SKM-1 (cell line): ENCODE measurements around the gene SH2D4B.

Experiments used
- DNase-seq: peaks from one replicate; lab custom pipeline; 2025; ENCODE audit not compliant: unreplicated experiment; lab: John Stamatoyannopoulos, UW

SH2D4B gene

DNA sequence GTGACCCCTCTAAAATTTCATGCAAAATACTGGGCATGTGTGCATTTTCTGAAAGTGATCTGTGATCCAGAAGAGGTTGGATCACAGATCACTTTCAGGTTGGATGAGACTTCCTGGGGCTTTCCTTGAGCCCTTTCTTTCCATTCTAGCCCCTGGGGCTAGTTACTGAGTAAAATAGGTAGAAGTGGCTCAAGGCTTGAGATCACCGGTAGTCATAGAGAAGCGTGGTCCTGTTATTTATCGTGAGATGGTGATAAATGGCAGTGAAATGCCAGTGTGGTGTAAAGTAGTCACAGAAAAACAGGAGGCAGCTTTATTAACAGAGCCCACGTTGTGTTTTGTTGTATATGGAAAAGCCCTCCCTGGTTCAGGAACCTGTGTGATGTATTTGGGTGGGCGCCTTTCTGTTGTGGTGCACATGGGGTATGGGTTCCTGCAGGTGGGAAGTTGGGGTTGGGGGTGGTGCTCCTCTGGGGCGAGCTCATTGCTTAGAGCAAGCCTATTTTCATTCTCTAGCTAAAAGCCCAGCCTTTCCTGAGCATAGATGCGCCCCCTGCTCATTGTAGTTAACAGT is 34.0 kb upstream of the SH2D4B start:
- no peak for DNase-seq

DNA sequence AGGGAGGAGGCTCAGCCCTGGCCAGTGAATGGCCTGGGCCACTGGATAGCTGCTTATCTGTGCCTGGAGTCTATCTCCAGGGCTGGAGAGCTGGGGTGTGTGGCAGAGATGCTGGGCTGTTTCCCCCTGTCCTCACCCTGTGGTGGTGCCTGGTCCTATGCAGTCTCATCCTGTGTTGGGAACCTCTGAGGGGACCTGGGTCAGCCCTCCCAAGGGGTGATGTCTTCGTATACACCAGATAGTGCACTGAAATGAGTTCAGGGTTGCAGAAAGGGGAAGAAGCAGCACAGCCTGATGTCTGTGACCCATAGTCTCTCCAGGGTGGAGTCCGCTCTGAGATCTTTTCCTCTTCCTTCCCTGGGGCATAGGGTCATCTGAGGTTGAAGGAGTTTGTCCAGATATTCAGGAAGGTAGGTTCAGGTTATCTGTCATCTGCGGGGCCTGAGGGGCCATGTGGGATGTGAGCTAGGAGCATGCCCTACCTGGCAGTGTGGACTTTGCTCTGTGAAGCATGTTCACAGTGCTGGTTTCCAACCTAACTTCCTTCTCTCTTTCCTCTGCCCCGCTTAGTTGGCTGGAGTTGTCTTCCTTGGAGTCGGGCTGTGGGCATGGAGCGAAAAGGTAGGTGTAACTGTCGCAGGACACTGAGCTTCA is 33.4 kb upstream of the SH2D4B start:
- peak; percentile 41 for DNase-seq

DNA sequence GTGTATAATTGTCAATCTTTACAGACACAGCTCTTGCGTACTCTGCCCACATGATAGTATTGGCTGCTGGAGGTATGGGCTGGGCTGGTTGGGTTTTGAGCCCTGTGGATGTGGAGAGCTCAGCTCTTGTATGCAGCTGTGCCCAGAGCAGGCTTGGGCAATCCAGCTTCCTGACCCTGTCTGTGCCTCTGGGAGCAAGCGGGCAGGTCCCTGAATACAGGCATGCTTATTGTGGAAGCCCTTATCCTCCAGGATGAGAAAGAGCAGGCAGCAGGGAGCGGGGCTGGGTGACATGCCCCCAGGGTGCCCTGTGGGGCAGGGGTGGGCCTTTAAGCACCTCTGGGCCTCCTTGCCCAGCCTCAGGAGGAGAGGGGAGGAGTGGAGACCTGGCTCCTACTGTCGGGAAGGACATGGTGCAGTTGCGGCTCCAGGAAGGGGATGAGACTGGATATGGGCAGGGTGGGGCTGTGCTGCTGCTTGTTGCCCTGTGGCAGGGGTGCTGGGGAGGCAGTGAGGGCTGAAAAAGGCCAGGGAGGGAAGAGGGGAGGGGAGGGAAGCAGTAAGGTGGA is 32.7 kb upstream of the SH2D4B start:
- no peak for DNase-seq

DNA sequence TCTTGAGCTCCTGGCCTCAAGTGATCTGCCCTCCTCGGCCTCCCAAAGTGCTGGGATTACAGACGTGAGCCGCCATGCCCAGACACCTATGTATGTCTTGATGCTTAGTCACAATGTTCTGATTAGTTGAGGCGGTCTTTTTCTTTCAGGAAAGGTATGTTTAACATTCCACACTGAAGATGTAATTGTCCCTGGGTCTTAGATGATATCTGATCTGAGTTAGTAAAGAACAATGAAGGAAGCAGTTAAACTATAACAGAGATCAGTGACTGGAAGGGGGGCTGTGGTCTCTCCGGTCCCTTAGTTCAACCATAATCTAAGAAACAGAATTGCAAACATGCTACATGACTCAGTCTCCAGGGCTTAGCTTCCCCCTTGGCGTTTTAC is 31.5 kb upstream of the SH2D4B start:
- DNase-seq, result no peak

DNA sequence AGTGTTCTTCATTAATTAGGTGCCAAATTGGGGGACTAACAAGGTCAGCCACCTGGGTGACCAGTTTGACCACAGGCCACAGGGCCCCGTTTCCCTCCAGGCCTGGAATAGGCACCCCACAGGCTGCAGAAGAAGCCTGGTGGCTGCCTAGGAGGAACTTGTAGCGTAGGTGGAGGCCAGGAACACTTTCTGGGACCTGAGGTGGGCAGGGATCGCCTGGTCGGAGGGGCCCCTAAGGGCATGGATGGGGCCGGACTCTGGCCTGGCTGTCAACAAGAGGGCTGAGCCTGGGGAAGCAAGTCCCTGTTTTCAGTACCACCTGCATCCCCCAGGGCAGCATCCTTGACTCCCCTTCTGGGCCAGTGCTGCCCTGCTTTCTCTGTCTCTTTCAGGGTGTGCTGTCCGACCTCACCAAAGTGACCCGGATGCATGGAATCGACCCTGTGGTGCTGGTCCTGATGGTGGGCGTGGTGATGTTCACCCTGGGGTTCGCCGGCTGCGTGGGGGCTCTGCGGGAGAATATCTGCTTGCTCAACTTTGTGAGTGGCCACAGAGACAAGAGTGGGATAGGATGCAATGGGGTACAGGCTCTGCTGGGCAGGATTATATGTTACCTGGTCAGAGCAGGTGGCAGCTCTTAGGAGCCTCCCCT is 30.7 kb upstream of the SH2D4B start:
- DNase-seq, result no peak

DNA sequence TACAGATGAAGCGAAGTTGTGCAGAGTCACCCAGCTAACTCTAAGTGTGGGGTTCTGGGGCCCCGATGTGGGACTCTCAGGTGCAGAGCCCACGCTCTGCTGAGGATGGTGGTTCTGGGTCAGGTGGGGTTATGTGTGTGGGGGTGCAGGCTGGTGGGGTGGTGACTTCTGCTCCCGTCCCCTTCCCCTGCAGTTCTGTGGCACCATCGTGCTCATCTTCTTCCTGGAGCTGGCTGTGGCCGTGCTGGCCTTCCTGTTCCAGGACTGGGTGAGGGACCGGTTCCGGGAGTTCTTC is 28.6 kb upstream of the SH2D4B start:
- DNase-seq, result no peak

DNA sequence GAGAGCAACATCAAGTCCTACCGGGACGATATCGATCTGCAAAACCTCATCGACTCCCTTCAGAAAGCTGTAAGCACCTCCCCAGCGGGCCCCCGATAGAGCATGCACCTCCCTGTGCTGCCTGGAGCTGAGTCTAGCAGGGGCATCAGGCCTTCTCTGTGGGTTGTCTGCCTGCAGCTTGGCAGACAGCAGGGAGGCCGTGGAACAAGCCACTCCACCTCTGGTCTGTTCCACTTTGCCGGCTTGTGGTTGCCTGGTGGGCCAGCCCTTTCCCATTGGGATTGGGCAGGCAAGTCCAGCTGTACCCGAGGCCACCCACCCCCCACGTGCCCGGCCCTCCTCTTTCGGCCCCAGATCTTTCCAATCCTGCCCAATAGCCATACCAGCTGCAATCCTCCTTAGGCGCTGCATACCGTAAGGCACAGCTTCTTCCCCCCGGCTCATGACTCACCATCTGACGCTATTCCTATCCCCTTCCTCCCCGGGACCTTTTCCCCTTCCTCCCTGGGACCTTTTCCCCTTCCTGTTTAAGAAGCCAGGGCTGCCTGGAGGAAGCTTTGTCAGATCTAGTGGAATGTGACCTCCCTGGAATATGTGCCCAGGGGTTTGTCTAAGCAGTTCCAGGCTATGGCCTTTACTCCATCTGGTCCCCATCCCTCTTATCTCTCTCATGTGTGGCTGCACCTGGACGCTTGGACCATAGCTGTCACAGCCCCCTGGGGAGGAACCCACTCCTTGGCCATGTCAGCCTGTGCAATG is 28.1 kb upstream of the SH2D4B start:
- DNase-seq, result no peak

DNA sequence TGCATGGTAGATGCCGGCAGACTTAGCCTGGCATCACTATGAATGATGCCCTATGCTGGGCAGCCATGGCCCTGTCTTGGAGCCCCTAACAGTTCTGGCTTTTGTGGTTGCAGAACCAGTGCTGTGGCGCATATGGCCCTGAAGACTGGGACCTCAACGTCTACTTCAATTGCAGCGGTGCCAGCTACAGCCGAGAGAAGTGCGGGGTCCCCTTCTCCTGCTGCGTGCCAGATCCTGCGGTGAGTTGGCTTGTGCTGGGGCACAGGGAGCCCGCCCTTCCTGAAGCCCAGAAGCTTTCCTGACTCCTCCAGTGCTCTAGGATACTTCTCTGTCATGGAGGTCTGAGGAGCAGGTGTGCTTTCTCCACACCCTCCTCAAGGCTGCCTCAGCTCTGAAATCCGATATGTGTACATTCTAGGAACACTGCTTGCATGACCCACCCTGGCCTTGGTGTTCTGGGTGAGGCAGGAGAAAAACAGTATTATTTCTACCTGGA is 25.6 kb upstream of the SH2D4B start:
- DNase-seq, result no peak

DNA sequence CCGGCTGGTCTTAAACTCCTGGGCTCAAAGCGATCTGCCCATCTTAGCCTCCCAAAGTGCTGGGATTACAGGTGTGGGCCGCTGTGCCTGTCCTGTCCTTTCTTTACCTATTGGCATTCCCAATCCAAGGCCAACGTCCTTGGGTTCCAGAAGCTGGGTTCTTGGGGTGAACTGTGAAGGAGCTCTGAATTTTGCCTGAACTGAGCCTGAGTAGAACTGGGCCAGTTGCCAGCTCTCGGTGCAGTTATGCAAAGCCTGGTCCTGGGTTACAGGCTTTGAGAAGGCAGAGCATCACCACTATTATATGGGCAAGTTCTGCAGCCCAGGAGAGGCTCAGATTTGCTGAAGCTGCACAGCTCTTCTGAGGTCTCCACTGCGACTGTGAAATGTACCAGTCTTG is 24.6 kb upstream of the SH2D4B start:
- DNase-seq, result no peak

DNA sequence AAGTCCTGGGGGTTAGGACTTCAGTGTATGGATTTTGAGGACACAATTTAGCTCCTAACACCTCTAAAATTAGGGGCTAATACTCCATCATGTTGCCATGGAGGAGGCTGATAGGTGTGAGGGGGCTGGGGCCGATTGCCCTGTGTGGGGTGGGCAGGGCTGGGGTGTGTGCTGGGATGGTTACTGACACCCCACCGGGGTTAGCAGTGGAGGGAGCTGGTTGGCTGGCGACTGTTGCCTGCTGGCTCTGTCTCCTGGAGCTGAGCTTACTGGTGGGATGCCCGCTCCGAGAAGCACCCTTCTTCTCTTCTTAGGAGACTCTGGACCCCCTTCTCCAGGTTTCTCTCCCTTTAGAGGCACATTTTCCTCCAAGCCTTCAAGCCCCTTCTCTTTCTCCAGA is 22.2 kb upstream of the SH2D4B start:
- DNase-seq, result no peak

DNA sequence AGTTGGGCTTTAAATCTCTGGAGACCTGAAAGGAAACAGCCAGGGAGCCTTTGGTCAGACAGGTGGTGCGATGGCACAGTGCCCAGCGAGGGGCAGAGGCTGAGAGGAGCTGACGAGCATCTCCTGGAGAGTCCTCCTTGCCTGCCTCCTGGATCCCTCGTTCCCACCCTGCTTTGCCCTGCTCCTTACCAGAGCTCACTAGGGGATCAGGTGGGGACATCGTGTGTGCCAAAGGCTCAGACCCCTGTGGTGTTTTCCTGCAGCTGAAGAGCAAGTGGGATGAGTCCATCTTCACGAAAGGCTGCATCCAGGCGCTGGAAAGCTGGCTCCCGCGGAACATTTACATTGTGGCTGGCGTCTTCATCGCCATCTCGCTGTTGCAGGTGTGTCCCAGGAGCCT is 21.8 kb upstream of the SH2D4B start:
- DNase-seq, result no peak

DNA sequence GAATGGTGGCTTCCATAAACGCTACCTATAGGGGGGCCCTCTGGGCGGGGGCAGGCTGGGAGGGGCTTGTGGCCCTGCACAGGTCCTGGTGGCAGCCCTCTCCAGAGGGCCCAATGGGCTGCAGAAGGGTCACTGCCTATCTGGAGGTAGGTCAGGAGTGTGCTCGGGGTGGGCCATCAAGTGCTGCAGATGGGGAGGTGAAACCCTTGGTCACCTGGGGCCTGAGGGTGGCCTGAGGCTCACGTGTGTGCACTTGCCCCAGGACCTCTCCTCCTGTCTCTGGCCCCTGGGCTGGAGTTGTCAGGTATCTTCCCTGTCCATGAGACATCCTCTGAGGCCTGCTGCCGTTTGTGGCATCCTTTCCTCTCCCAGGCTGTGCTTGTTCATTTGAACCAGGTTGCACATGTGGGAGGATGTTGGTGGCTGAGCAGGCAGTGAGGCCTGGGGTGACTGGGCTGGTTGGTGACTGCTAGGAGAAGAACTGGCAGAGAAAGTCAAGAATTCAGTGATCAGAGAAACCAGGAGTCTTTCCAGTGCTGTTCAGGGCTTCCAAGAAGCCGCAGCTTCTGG is 21.1 kb upstream of the SH2D4B start:
- DNase-seq, result no peak

DNA sequence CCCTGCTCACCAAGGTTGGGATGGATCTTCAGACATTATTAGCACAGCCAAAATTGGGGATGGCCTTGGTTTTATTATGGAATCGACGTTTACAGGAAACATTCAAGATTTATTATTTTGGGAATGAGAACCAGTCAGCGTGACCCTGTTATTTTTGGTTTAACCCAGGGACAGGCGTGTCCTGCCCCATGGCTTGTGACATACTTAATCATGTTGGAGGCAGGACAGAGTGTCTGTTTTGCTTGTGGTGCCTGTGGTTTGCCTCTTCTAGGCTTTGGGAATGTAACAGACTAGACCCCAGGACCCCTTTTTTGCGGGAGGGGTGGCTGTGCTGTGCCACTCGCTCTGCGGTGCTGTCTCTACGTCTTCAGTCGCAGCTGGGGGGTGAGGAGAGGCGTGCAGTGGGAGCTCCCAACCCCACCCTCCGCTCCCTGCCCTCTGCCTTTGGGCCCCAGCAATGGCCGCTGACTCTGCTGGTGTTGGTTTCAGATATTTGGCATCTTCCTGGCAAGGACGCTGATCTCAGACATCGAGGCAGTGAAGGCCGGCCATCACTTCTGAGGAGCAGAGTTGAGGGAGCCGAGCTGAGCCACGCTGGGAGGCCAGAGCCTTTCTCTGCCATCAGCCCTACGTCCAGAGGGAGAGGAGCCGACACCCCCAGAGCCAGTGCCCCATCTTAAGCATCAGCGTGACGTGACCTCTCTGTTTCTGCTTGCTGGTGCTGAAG is 20.1 kb upstream of the SH2D4B start:
- no peak for DNase-seq

DNA sequence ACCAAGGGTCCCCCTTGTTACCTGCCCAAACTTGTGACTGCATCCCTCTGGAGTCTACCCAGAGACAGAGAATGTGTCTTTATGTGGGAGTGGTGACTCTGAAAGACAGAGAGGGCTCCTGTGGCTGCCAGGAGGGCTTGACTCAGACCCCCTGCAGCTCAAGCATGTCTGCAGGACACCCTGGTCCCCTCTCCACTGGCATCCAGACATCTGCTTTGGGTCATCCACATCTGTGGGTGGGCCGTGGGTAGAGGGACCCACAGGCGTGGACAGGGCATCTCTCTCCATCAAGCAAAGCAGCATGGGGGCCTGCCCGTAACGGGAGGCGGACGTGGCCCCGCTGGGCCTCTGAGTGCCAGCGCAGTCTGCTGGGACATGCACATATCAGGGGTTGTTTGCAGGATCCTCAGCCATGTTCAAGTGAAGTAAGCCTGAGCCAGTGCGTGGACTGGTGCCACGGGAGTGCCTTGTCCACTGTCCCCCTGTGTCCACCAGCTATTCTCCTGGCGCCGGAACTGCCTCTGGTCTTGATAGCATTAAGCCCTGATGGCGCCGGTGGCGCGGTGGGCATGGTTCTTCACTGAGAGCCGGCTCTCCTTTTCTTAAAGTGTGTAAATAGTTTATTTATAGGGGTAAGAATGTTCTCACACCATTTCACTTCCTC is 19.4 kb upstream of the SH2D4B start:
- DNase-seq, result no peak

DNA sequence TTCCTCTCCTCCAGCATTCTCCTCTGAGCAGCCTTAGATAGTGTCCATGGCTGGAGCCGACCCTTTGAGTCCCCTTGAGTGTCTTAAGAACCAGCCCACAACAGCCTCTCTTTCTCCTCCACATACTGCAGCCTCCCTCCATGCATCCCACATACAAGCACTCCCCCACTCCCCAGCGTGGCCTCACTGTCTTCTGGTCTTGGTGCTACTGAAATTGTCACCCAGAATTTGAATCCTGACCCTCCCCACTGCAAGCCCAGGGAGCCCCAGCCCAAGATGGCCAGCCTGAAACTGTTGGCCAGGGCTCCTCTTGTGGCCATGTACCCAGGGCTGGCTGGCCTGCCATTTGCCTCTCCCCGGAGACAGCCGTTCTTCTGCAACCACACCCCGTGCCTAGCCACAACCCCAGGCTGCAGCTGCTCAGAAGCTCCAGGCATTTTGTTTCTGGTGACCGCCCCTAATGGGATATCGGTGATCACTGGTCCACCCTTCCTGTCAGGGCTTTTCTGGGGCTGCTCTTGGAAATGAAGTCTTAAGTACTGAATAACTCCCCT is 18.8 kb upstream of the SH2D4B start:
- DNase-seq, result no peak

DNA sequence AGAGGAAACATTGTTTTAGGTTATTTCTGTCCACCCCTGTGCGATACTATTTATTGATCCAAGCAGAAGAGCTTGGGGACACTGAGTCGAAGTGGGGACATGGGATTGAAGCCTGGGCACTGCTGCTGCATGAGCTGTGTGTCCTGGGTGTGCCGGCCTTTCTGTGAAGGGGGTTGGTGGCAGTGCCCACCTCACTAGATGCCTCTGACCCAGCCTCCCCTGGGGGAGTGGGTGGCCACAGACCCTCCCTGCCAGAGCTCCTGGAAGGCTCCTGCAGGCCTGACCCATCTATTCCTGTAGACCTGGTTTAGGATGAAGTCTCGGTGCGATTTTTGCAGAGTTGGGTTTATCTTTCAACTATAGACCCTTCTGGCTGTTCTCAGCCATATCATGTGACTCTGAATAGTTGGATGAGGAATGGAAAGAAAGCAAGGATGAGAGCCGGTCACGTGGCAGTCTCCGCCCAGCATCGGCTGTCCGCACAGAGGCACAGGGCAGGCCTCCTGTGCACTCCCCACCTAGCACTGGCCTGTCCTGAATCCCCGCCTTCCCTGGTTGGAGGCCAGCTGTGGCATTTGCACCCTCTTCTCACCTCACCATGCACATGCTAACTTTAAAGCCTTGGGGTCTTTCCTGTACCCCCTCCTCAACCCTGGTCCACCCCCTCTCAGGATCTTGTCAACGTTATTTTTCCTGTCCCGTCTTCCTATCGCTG is 17.6 kb upstream of the SH2D4B start:
- DNase-seq, result no peak

DNA sequence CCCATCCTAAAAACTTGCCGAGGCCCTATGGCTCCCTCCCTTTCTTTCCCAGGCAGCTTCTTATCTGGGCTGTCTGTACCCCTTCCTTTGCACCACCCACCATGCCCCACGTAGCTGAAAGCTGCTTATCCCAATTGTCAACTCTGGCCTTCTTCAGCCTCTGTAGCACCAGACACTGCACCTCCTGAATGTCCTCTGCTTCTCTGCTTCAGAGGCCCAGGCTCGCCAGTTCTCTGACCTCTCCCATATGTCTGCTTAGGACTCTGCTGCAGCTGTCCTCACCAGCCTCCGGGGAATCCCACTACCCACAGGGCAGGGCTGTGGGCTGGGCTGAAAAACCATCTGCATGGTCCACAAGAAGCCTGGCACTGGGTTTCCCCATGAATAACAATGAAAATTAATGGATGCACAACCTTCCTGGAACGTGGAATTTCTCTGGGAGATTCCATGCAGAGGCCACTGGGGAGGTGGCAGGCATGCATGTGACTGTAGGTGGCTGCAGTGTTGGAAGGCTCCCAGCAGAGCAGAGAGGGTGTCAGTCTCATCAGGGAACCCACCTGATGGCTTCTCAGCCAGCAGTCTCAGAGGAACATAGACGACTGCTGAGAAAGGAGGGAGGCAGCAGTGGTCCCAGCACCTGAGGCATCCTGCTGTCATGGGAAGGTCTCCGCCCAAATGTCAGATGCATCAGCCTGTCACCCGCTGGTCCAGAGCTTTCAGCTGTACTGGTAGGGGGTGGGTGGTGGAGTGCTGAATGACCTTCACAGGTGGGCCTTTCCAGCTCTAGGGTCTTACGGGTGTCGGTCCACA is 16.8 kb upstream of the SH2D4B start:
- DNase-seq, result no peak

DNA sequence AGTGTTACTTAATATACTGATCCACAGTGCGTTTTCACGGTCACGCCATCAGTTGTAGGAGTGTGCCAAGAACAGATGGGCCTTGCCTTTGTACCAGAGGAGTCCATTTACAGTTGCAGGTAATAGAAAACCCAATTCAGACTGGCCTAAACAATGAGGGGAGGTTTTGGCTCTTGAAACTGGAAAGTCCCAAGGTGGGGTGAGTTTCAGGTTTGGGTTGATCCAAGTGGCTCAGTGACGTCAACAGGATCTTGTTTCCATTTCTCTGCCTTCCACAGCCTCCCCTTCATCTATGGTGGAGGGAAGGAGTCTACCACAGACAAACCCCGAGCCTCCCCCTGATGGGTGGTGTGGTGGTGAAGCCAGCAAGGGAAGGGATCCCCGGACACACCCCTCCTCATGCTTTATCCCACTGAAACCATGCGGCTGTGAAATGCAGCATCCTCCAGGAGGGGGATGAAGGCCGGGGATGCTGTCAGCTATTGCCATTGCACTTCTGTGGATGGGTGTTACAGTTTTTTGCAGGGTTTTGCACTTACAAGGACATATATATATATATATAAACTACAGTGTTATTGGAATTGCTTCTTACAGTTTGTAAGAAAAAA is 14.8 kb upstream of the SH2D4B start:
- no peak for DNase-seq
